GM23338 (cell line): ENCODE measurements around the gene FBXW7. TPM values are rescaled to one million over a fixed set of nuclear protein-coding genes. Genes with fewer than 3 reads are reported as not detected.

Source experiments
- ATAC-seq: fragments of 200-7000 bp; cut with Tn5 transposase; 3 replicates; pipeline ENCODE4 v1.9.1; 2020
- DNase-seq: peaks from one replicate; pipeline ENCODE4 v3.0.0-alpha.2; 2015; ENCODE audit warnings: low spot score
- H2AFZ ChIP-seq: fragments of 200-600 bp; sonication (generic); 2 replicates; pipeline ENCODE4 v1.8.0; 2016; ENCODE audit warnings: antibody characterized with exemption, mild to moderate bottlenecking, moderate library complexity
- H3F3A ChIP-seq: fragments of 200-600 bp; sonication (generic); replicated peaks from 2 replicates; pipeline ENCODE4 v1.8.0; 2017; ENCODE audit warnings: antibody characterized with exemption, mixed run types, low read depth
- H3K27ac ChIP-seq: fragments of 200-600 bp; sonication (generic); 2 replicates; pipeline ENCODE4 v1.6.1; 2016; ENCODE audit warnings: low read depth
- H3K27me3 ChIP-seq: fragments of 200-600 bp; sonication (generic); 2 replicates; pipeline ENCODE4 v1.8.0; 2016; ENCODE audit warnings: mild to moderate bottlenecking, mixed run types, moderate library complexity; ENCODE audit not compliant: insufficient read depth
- H3K36me3 ChIP-seq: fragments of 200-600 bp; sonication (generic); 2 replicates; pipeline ENCODE4 v1.8.0; 2016; ENCODE audit warnings: mild to moderate bottlenecking; ENCODE audit not compliant: insufficient read depth
- H3K4me1 ChIP-seq: fragments of 200-600 bp; sonication (generic); 2 replicates; pipeline ENCODE4 v1.8.0; 2016; ENCODE audit warnings: mild to moderate bottlenecking, moderate library complexity; ENCODE audit not compliant: insufficient read depth
- H3K4me2 ChIP-seq: fragments of 200-600 bp; sonication (generic); 2 replicates; pipeline ENCODE4 v1.7.1; 2017; ENCODE audit warnings: mixed run types
- H3K4me3 ChIP-seq: fragments of 200-600 bp; sonication (generic); 2 replicates; pipeline ENCODE4 v1.6.1; 2016; ENCODE audit warnings: mixed run types
- H3K79me2 ChIP-seq: fragments of 200-600 bp; sonication (generic); replicated peaks from 2 replicates; pipeline ENCODE4 v1.8.0; 2017; ENCODE audit warnings: mild to moderate bottlenecking; ENCODE audit not compliant: insufficient read depth
- H3K9me2 ChIP-seq: fragments of 200-600 bp; sonication (generic); 2 replicates; pipeline ENCODE4 v1.8.0; 2017; ENCODE audit not compliant: insufficient read depth
- H4K20me1 ChIP-seq: fragments of 200-600 bp; sonication (generic); replicated peaks from 2 replicates; pipeline ENCODE4 v1.8.0; 2017; ENCODE audit warnings: mild to moderate bottlenecking; ENCODE audit not compliant: insufficient read depth
- H3K27ac Mint-ChIP-seq: 2 replicates; pipeline ENCODE4 v1.8.0; 2020; ENCODE audit warnings: inconsistent platforms, mild to moderate bottlenecking, moderate library complexity, mixed read lengths
- H3K27me3 Mint-ChIP-seq: 3 replicates; pipeline ENCODE4 v1.8.0; 2022; ENCODE audit warnings: low read depth, mild to moderate bottlenecking, moderate library complexity, mixed read lengths, inconsistent platforms; ENCODE audit not compliant: insufficient read depth, poor library complexity
- H3K36me3 Mint-ChIP-seq: 3 replicates; pipeline ENCODE4 v1.8.0; 2021; ENCODE audit warnings: low read depth, mild to moderate bottlenecking, inconsistent platforms, moderate library complexity, mixed read lengths
- H3K4me1 Mint-ChIP-seq: 3 replicates; pipeline ENCODE4 v1.8.0; 2020; ENCODE audit warnings: mild to moderate bottlenecking, inconsistent platforms, mixed read lengths
- H3K4me3 Mint-ChIP-seq: 3 replicates; pipeline ENCODE4 v1.8.0; 2021; ENCODE audit warnings: moderate library complexity, mild to moderate bottlenecking, inconsistent platforms, mixed read lengths
- H3K9me3 Mint-ChIP-seq: 3 replicates; pipeline ENCODE4 v1.8.0; 2020; ENCODE audit warnings: moderate library complexity, mild to moderate bottlenecking, inconsistent platforms, mixed read lengths
- CREB1 ChIP-seq: fragments of 250-450 bp; sonication (Bioruptor Pico); IDR thresholded peaks from 2 replicates; pipeline ENCODE4 v1.5.0; 2020; ENCODE audit warnings: low read depth, mild to moderate bottlenecking, moderate library complexity
- CTCF ChIP-seq, 2 experiments: fragments of 200-600 bp in 1 of 2; sonication (generic) in 1 of 2; conservative IDR thresholded peaks; 2 replicates each; pipeline versions ENCODE4 v1.5.1 to v1.6.1; 2016 to 2017; ENCODE audit warnings: antibody characterized with exemption in 2 of 2, low read depth in 2 of 2, mild to moderate bottlenecking in 2 of 2, moderate library complexity in 1 of 2
- ETS1 ChIP-seq: IDR thresholded peaks from 2 replicates; pipeline ENCODE4 v1.6.1; 2016; ENCODE audit warnings: antibody characterized with exemption
- JUNB ChIP-seq: IDR thresholded peaks from one replicate; pipeline ENCODE4 v1.6.1; 2016; ENCODE audit warnings: antibody characterized with exemption; ENCODE audit not compliant: unreplicated experiment
- NANOG ChIP-seq: IDR thresholded peaks from 2 replicates; pipeline ENCODE4 v1.6.1; 2016; ENCODE audit warnings: antibody characterized with exemption, borderline replicate concordance
- POLR2AphosphoS5 ChIP-seq: IDR thresholded peaks from 2 replicates; pipeline ENCODE4 v1.6.1; 2016; ENCODE audit warnings: antibody characterized with exemption, low read depth
- STAT1 ChIP-seq: IDR thresholded peaks from one replicate; pipeline ENCODE4 v1.6.1; 2016; ENCODE audit warnings: antibody characterized with exemption; ENCODE audit not compliant: unreplicated experiment
- ZNF114 ChIP-seq: fragments of 250-450 bp; sonication (Bioruptor Pico); IDR thresholded peaks from 2 replicates; pipeline ENCODE4 v1.5.0; 2020; ENCODE audit warnings: mild to moderate bottlenecking, moderate library complexity
- ZNF331 ChIP-seq: fragments of 250-450 bp; sonication (Bioruptor Pico); IDR thresholded peaks from 2 replicates; pipeline ENCODE4 v1.5.0; 2020; ENCODE audit warnings: low read depth, mild to moderate bottlenecking, moderate library complexity
- polyA plus RNA-seq: library from polyadenylated mRNA; unstranded; fragments of >200 nt; fragmentation: Nextera tagmentation; extraction: Ambion mirVana; gene quantifications from 2 replicates; pipeline ENCODE4 v1.2.1, GENCODE V29; 2016
- total RNA-seq: library from RNA; depleted of rRNA; stranded (reverse); fragments of >200 nt; shearing (Covaris generic); gene quantifications from 2 replicates; pipeline ENCODE4 v1.2.3, GENCODE V29; 2014
- TF ChIP-seq, protein P1 (sequence below): IDR thresholded peaks from one replicate; pipeline ENCODE4 v1.6.1; 2018; ENCODE audit warnings: antibody characterized with exemption; ENCODE audit not compliant: unreplicated experiment

Gene FBXW7
- total and polyA plus RNA-seq, 2 experiments from 2014 or later = 25.8 to 34.7 TPM

GRCh38 chr4:152340818-152341217 is 195.1 kb downstream of the FBXW7 start:
- no peaks in the 10 kb centered on the region for H3K79me2 ChIP-seq
- H3K4me1 Mint-ChIP-seq = no peaks in the 10 kb centered on the region
- no peaks in the 10 kb centered on the region for H3K27me3 Mint-ChIP-seq
- no peak overlapping the region for H3K27ac ChIP-seq
- no peak overlapping the region for H3K4me3 ChIP-seq
- H2AFZ ChIP-seq = no peak overlapping the region
- H3K4me3 Mint-ChIP-seq = no peak overlapping the region
- no peaks in the 10 kb centered on the region for H3K36me3 Mint-ChIP-seq
- no peak for ATAC-seq
- no peaks in the 10 kb centered on the region for H3K27me3 ChIP-seq
- no peaks in the 10 kb centered on the region for H3K4me1 ChIP-seq
- TF ChIP-seq CTCF (conservative IDR thresholded peaks at IDR 0.05; ENCODE audit: low read depth in 2 of 2) (no peak), CREB1 (no peak), ETS1 (no peak)
- no peaks in the 10 kb centered on the region for H3K9me3 Mint-ChIP-seq
- no peaks in the 10 kb centered on the region for H3K36me3 ChIP-seq
- no peaks in the 10 kb centered on the region for H3F3A ChIP-seq
- H3K4me2 ChIP-seq = no peak overlapping the region
- no peak for DNase-seq
- H4K20me1 ChIP-seq = no peaks in the 10 kb centered on the region
- 0 out of 2 replicates have a peak, but pooled peaks cover 5% of the 10 kb centered on the region for H3K9me2 ChIP-seq
- H3K27ac Mint-ChIP-seq = no peak overlapping the region

DNA sequence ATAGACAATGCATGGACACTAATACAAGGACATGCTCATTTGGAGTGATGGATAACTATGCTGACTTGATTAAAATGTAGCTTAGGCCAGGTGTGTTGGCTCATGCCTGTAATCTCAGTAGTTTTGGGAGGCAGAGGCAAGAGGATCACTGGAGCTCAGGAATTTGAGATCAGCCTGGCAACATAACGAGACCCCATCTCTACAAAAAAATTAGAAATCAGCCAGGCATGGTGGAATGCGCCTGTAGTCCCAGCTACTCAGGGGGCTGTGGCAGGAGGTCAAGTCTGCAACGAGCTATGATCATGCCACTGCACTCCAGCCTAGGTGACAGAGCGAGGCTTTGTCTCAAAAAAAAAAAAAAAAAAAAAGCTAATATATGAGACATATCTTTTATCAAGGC is 196.3 kb downstream of the FBXW7 start:
- no peaks in the 10 kb centered on the region for H3K4me1 Mint-ChIP-seq
- no peak for TF ChIP-seq NANOG
- no peak for TF ChIP-seq POLR2AphosphoS5
- no peak for TF ChIP-seq JUNB
- no peak for TF ChIP-seq ZNF114 (CRISPR knock-in tag)
- no peak for TF ChIP-seq CREB1
- TF ChIP-seq STAT1 = no peak
- TF ChIP-seq, protein P1, sequence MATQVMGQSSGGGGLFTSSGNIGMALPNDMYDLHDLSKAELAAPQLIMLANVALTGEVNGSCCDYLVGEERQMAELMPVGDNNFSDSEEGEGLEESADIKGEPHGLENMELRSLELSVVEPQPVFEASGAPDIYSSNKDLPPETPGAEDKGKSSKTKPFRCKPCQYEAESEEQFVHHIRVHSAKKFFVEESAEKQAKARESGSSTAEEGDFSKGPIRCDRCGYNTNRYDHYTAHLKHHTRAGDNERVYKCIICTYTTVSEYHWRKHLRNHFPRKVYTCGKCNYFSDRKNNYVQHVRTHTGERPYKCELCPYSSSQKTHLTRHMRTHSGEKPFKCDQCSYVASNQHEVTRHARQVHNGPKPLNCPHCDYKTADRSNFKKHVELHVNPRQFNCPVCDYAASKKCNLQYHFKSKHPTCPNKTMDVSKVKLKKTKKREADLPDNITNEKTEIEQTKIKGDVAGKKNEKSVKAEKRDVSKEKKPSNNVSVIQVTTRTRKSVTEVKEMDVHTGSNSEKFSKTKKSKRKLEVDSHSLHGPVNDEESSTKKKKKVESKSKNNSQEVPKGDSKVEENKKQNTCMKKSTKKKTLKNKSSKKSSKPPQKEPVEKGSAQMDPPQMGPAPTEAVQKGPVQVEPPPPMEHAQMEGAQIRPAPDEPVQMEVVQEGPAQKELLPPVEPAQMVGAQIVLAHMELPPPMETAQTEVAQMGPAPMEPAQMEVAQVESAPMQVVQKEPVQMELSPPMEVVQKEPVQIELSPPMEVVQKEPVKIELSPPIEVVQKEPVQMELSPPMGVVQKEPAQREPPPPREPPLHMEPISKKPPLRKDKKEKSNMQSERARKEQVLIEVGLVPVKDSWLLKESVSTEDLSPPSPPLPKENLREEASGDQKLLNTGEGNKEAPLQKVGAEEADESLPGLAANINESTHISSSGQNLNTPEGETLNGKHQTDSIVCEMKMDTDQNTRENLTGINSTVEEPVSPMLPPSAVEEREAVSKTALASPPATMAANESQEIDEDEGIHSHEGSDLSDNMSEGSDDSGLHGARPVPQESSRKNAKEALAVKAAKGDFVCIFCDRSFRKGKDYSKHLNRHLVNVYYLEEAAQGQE = no peak
- no peak for TF ChIP-seq ZNF331
- H3K36me3 Mint-ChIP-seq = no peaks in the 10 kb centered on the region
- H3K27me3 Mint-ChIP-seq = no peaks in the 10 kb centered on the region
- H3K4me3 Mint-ChIP-seq = no peak overlapping the region
- 0 out of 2 replicates have a peak, but pooled peaks cover 5% of the 10 kb centered on the region for H3K9me2 ChIP-seq
- no peaks in the 10 kb centered on the region for H4K20me1 ChIP-seq
- H3K36me3 ChIP-seq = no peaks in the 10 kb centered on the region
- no peaks in the 10 kb centered on the region for H3K9me3 Mint-ChIP-seq
- no peaks in the 10 kb centered on the region for H3K4me1 ChIP-seq
- no peak overlapping the region for H3K4me2 ChIP-seq
- no peak overlapping the region for H3K27ac Mint-ChIP-seq
- no peaks in the 10 kb centered on the region for H3F3A ChIP-seq
- ATAC-seq = no peak
- no peak overlapping the region for H3K27ac ChIP-seq
- no peak for DNase-seq
- no peaks in the 10 kb centered on the region for H3K79me2 ChIP-seq
- H3K4me3 ChIP-seq = no peak overlapping the region
- no peaks in the 10 kb centered on the region for H3K27me3 ChIP-seq
- H2AFZ ChIP-seq = no peak overlapping the region
